ENCODE results near the gene SRGAP1. TPM values are rescaled to one million over a fixed set of nuclear protein-coding genes. Genes with fewer than 3 reads are reported as not detected.

The SRGAP1 gene
- total RNA-seq, 1 donor from 2014 or later: 49.3 TPM

DNA sequence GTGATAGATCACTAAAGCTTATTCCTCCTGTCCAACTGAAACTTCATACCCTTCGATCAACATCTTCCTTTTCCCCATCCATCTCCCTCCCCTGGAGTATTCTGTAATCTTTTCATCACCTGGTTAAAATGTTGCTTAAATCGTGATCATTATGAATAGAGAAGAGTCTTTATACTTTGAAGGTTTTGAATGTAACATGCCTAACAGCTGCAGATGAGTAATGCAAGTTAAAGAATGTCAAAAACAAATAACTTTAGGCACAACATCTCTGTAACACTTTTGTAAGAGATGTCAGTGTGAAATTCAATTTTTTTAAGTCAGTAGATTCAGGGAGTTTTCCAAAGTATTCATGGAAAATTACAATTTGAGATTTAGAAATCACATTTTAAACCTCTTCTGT is 39.8 kb upstream of the SRGAP1 start:
- no peaks in the 10 kb centered on the region for H3K36me3 Mint-ChIP-seq (ENCODE audit: low read depth, unreplicated experiment)
- peaks cover 4% of the 10 kb centered on the region for H3K4me1 Mint-ChIP-seq (ENCODE audit: unreplicated experiment)
- no peaks in the 10 kb centered on the region for H3K27me3 Mint-ChIP-seq (ENCODE audit: unreplicated experiment)
- TF ChIP-seq, protein P1, sequence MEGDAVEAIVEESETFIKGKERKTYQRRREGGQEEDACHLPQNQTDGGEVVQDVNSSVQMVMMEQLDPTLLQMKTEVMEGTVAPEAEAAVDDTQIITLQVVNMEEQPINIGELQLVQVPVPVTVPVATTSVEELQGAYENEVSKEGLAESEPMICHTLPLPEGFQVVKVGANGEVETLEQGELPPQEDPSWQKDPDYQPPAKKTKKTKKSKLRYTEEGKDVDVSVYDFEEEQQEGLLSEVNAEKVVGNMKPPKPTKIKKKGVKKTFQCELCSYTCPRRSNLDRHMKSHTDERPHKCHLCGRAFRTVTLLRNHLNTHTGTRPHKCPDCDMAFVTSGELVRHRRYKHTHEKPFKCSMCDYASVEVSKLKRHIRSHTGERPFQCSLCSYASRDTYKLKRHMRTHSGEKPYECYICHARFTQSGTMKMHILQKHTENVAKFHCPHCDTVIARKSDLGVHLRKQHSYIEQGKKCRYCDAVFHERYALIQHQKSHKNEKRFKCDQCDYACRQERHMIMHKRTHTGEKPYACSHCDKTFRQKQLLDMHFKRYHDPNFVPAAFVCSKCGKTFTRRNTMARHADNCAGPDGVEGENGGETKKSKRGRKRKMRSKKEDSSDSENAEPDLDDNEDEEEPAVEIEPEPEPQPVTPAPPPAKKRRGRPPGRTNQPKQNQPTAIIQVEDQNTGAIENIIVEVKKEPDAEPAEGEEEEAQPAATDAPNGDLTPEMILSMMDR (IDR thresholded peaks at IDR 0.05; ENCODE audit: unreplicated experiment): no peak
- no peak overlapping the region for H3K27ac Mint-ChIP-seq (ENCODE audit: unreplicated experiment)
- H3K4me3 Mint-ChIP-seq (ENCODE audit: unreplicated experiment): no peak overlapping the region
- no peak for DNase-seq (ENCODE audit: low spot score)
- no peaks in the 10 kb centered on the region for H3K9me3 Mint-ChIP-seq (ENCODE audit: unreplicated experiment)

DNA sequence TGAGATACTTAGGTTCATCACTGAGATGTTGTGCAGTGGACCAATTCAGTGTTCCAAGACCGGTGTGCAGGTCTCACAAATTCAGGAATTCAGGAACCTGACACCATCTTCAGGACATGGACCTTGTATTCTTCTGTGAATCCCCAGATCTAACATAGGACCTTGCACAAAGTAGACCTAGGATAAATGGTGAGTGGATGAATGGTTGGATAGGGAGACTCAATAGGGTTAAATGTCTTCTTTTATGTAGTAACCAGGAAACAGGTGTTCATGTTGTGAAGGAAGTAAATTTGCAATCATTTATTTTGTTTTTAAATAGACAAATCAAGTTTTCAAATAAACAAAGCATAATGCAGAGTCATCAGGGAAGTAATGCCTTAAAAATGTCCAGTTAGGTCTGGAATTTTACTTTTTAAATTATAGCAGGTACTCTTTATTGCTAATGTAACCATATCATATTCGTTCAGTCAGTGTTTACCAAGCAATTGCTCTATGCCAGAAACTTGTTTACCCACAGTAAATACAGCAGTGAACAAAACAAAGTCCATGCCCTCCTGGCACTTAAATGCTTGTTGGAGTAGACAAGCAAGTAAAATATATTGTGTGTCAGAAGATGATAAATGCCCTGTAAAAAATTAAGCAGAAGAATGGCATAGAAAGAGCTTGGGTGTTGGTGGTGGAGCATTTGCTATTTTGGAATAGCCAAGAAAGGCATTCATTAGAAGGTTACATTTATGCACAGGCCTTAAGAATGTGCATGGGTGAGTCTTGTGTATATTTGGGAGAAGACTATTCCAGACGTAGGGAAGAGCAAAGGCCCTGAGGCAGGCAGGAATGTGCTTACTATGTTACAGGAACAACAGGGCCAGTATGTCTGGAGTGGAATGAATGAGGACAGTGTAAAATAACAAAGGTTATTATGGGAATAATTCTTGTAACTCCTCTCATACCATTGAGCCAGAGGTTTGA is 38.5 kb upstream of the SRGAP1 start:
- Mint-ChIP-seq H3K36me3 (ENCODE audit: low read depth, unreplicated experiment) (no peaks in the 10 kb centered on the region), H3K4me1 (ENCODE audit: unreplicated experiment) (peaks cover 4% of the 10 kb centered on the region)
- DNase-seq (ENCODE audit: low spot score): no peak

DNA sequence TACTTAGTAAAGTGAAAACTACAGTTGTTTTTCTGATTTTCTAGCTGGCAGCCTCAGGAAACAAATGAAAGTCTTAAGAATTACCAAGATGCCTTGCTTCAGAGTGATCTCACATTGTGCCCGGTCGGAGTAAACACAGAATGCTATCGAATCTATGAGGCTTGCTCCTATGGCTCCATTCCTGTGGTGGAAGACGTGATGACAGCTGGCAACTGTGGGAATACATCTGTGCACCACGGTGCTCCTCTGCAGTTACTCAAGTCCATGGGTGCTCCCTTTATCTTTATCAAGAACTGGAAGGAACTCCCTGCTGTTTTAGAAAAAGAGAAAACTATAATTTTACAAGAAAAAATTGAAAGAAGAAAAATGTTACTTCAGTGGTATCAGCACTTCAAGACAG is 35.9 kb upstream of the SRGAP1 start:
- Mint-ChIP-seq H3K9me3 (ENCODE audit: unreplicated experiment) (no peaks in the 10 kb centered on the region), H3K27ac (ENCODE audit: unreplicated experiment) (no peak overlapping the region), H3K36me3 (ENCODE audit: low read depth, unreplicated experiment) (peaks cover 4% of the 10 kb centered on the region), H3K27me3 (ENCODE audit: unreplicated experiment) (peaks cover 2% of the 10 kb centered on the region), H3K4me1 (ENCODE audit: unreplicated experiment) (peaks cover 11% of the 10 kb centered on the region), H3K4me3 (ENCODE audit: unreplicated experiment) (no peak overlapping the region)
- no peak for DNase-seq (ENCODE audit: low spot score)
- TF ChIP-seq, protein P1 (IDR thresholded peaks at IDR 0.05; ENCODE audit: unreplicated experiment): no peak

More for the DNA sequence above, 38.5 kb upstream of the SRGAP1 start:
- no peak overlapping the region for H3K27ac Mint-ChIP-seq (ENCODE audit: unreplicated experiment)
- no peaks in the 10 kb centered on the region for H3K9me3 Mint-ChIP-seq (ENCODE audit: unreplicated experiment)
- TF ChIP-seq, protein P1 (IDR thresholded peaks at IDR 0.05; ENCODE audit: unreplicated experiment): no peak
- H3K4me3 Mint-ChIP-seq (ENCODE audit: unreplicated experiment): no peak overlapping the region
- H3K27me3 Mint-ChIP-seq (ENCODE audit: unreplicated experiment): no peaks in the 10 kb centered on the region

DNA sequence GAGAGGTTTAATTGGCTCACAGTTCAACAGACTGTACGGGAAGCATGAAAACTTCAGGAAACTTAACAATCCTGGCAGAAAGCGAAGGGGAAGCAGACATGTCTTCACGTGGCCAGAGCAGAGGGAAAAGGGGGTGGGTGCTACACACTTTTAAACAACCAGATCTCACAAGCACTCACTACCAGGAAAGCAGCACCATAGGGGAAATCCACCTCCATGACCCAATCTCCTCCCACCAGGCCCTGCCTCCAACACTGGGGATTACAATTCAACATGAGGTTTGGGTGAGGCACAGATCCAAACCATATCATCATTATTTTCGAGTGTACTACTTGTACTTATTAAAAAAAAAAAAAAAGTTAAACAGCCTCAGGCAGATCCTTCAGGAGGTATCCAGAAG is 34.9 kb upstream of the SRGAP1 start:
- no peak overlapping the region for H3K27ac Mint-ChIP-seq (ENCODE audit: unreplicated experiment)
- H3K9me3 Mint-ChIP-seq (ENCODE audit: unreplicated experiment): no peaks in the 10 kb centered on the region
- TF ChIP-seq, protein P1 (IDR thresholded peaks at IDR 0.05; ENCODE audit: unreplicated experiment): no peak
- no peak overlapping the region for H3K4me3 Mint-ChIP-seq (ENCODE audit: unreplicated experiment)
- H3K36me3 Mint-ChIP-seq (ENCODE audit: low read depth, unreplicated experiment): peaks cover 4% of the 10 kb centered on the region
- H3K4me1 Mint-ChIP-seq (ENCODE audit: unreplicated experiment): peaks cover 11% of the 10 kb centered on the region
- no peak for DNase-seq (ENCODE audit: low spot score)
- peaks cover 2% of the 10 kb centered on the region for H3K27me3 Mint-ChIP-seq (ENCODE audit: unreplicated experiment)

DNA sequence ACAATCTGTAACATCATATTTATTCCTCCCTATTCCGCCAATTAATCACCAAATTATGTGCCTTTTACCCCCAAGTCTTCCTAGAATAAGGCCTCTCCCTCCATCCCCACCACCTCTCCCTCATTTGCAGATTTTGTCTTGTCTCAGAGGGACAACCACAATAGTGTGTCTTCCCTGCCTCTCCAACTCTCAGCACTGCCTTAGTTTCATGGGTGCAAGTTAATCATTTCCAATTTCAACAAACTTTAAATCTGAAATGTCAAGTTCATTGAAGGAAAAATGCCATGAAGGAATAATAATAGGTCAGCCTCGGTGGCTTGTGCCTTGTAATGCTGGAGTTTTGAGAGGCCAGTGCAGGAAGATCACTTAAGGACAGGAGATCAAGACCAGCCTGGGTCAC is 33.2 kb upstream of the SRGAP1 start:
- H3K36me3 Mint-ChIP-seq (ENCODE audit: low read depth, unreplicated experiment): peaks cover 4% of the 10 kb centered on the region
- peaks cover 11% of the 10 kb centered on the region for H3K4me1 Mint-ChIP-seq (ENCODE audit: unreplicated experiment)
- peaks cover 2% of the 10 kb centered on the region for H3K27me3 Mint-ChIP-seq (ENCODE audit: unreplicated experiment)
- no peak overlapping the region for H3K4me3 Mint-ChIP-seq (ENCODE audit: unreplicated experiment)
- H3K27ac Mint-ChIP-seq (ENCODE audit: unreplicated experiment): no peak overlapping the region
- DNase-seq (ENCODE audit: low spot score): no peak
- TF ChIP-seq, protein P1 (IDR thresholded peaks at IDR 0.05; ENCODE audit: unreplicated experiment): no peak
- no peaks in the 10 kb centered on the region for H3K9me3 Mint-ChIP-seq (ENCODE audit: unreplicated experiment)

Data from endothelial cell (in vitro differentiated cells).